Stomach (tissue), 9 donors: ENCODE measurements around the gene TRIM46. TPM values are rescaled to one million over a fixed set of nuclear protein-coding genes. Genes with fewer than 3 reads are reported as not detected.
"Not testable (repeated sequence)": the region's sequence is repeated elsewhere in the genome, so short reads cannot be mapped to it uniquely, and the experiment has no call there.

Experiments
- DNase-seq, 2 donors: peaks; one replicate each; pipeline versions ENCODE4 v3.0.0 to v3.0.0-alpha.2; 2013 to 2019
- H3K27ac ChIP-seq, 5 donors: fragments of 200-600 bp in 4 of 5; sonication (generic) in 4 of 5; one replicate each; pipeline ENCODE4 v1.5.1; 2013 to 2019; ENCODE audit warnings: mild to moderate bottlenecking in 1 of 5, moderate library complexity in 1 of 5
- H3K27me3 ChIP-seq, 3 donors: fragments of 200-600 bp; sonication (generic); one replicate each; pipeline ENCODE4 v1.5.1; 2017 to 2019; ENCODE audit warnings: mixed run types in 1 of 3
- H3K36me3 ChIP-seq, 4 donors: fragments of 200-600 bp; sonication (generic); 1 replicate in 3 of 4; 2 replicates in 1 of 4; pipeline ENCODE4 v1.5.1; 2016 to 2019
- H3K4me1 ChIP-seq, 4 donors: fragments of 200-600 bp; sonication (generic); one replicate each; pipeline ENCODE4 v1.5.1; 2016 to 2019
- H3K4me3 ChIP-seq, 4 donors: fragments of 200-600 bp; sonication (generic) in 3 of 4; one replicate each; pipeline ENCODE4 v1.5.1; 2016 to 2019; ENCODE audit warnings: mild to moderate bottlenecking in 1 of 4
- H3K9me3 ChIP-seq, 4 donors: fragments of 200-600 bp; sonication (generic); one replicate each; pipeline ENCODE4 v1.5.1; 2016 to 2019
- CTCF ChIP-seq, 7 experiments: fragments of 450-650 bp in 4 of 7; fragments of 200-600 bp in 3 of 7; sonication (generic) in 3 of 7; IDR thresholded peaks; one replicate each; pipeline ENCODE4 v1.5.1; 2016 to 2019; ENCODE audit warnings: antibody characterized with exemption in 7 of 7, control low read depth in 2 of 7, mild to moderate bottlenecking in 1 of 7
- EP300 ChIP-seq: sonication (generic); formaldehyde crosslinking; IDR thresholded peaks from one replicate; pipeline ENCODE4 v1.6.1; 2017; ENCODE audit warnings: antibody characterized with exemption
- POLR2A ChIP-seq, 4 donors: fragments of 450-650 bp; IDR thresholded peaks; one replicate each; pipeline ENCODE4 v1.6.1; 2016; ENCODE audit warnings: antibody characterized with exemption in 4 of 4, control low read depth in 2 of 4, mild to moderate bottlenecking in 1 of 4, moderate library complexity in 1 of 4
- POLR2AphosphoS5 ChIP-seq, 3 donors: sonication (generic); formaldehyde crosslinking; IDR thresholded peaks; one replicate each; pipeline ENCODE4 v1.6.1; 2016; ENCODE audit warnings: antibody characterized with exemption in 3 of 3
- WGBS, 5 donors: extraction: QIAGEN DNeasy Blood & Tissue Kit in 3 of 5; methylation state at CpG; one replicate each; pipeline versions ENCODE4 v1.1.5 to v1.1.7; 2013 to 2018; 5-methylcytosine and 5-hydroxymethylcytosine counted together
- intact Hi-C: fragments of 100-400 bp; cut with DNase I; formaldehyde crosslinking; loops from one replicate; pipeline ENCODE4 v1.15.1; 2023; ENCODE audit warnings: low total_unique reads
- polyA plus RNA-seq, 3 donors: library from polyadenylated mRNA; stranded (reverse); fragments of 200-250 nt; gene quantifications; one replicate each; pipeline ENCODE4 v1.2.3, GENCODE V29; 2013
- total RNA-seq, 5 donors: library from RNA; depleted of rRNA; stranded (reverse); fragments of >200 nt; gene quantifications; one replicate each; pipeline versions ENCODE4 v1.1.0 to v1.2.3, GENCODE V29; 2014 to 2016
- donor health status: healthy with polysubstance abuse.
- donor health status: Bipolar disorder and iron deficiency.
- donor health status: healthy.

The TRIM46 gene
- total and polyA plus RNA-seq, 8 donors: 0.58 to 16.9 (median 0.71) TPM; not detected in 2

- no peaks in the 10 kb centered on the region for H3K9me3 ChIP-seq
- H3K27me3 ChIP-seq: peaks cover 0 to 5% (median 0%) of the 10 kb centered on the region in 3 donors
- peak overlapping the region in 4 of 5 donors; percentile 35 to 74 (median 64) for H3K27ac ChIP-seq
- H3K4me1 ChIP-seq: peaks cover 13 to 28% (median 17%) of the 10 kb centered on the region in 4 donors
- WGBS, 5 donors: 53 to 72% (median 64%) methylated on average over 8 of the region's 8 CpGs
- H3K36me3 ChIP-seq: peaks cover 6 to 26% (median 25%) of the 10 kb centered on the region in 4 donors
- intact Hi-C loops: loop anchor here (5.0 kb wide), 1 partner anchor 74 kb away; no protein-coding TSS in a partner anchor
- H3K4me3 ChIP-seq: no peak overlapping the region
- peak in 1 of 2 donors; percentile 28 for DNase-seq
- TF ChIP-seq EP300 (no peak), POLR2AphosphoS5 (IDR thresholded peaks at IDR 0.05) (no peak), POLR2A (IDR thresholded peaks at IDR 0.05) (no peak), CTCF (IDR thresholded peaks at IDR 0.05) (no peak)
These were observed 7.6 kb upstream of the TRIM46 start for GRCh38 chr1:155166051-155166470.

DNA sequence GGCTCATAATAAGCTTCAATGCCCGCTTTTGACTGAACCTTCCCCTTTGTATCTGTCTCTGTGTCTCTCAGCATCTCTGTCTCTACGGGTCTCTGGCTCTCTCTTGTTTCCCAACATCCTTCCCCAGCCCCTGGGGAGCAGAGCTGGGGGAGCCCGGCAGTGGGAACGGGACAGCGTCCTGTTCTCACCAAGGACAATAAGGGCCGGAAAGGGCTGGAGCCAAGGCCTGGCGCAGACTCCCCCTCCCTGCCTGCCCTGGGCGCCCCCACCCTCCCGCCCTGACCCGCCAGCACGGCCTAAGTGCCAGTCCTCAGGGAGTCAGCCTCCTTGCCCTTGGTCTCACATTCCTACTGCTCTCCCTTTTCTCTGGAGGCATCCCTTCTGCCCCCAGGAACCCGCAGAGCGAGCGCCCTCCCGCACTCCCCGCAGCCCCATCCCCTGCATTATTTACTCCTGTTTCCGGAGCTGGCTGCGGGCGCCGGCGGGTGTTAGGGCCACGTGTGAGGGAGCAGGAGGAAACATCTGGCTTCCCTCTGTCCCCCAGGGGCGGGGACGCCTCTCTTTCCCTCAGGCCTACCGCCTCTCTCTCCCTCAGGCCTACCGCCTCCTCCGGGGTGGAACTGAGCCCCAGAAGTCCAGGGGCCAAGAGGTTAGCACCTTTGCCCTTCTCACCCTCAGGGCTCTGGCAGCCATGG is 7.0 kb upstream of the TRIM46 start:
- Histone ChIP-seq H3K4me1 (peaks cover 13 to 32% (median 19%) of the 10 kb centered on the region in 4 donors), H3K4me3 (peak overlapping the region in 1 of 4 donors; percentile 24), H3K36me3 (peaks cover 6 to 26% (median 25%) of the 10 kb centered on the region in 4 donors), H3K9me3 (no peaks in the 10 kb centered on the region), H3K27ac (peak overlapping the region; percentile 41 to 74 (median 57)), H3K27me3 (peaks cover 0 to 5% (median 0%) of the 10 kb centered on the region in 3 donors)
- intact Hi-C loops: loop anchor here (5.0 kb wide), 1 partner anchor 74 kb away; no protein-coding TSS in a partner anchor
- WGBS, 5 donors: 37 to 44% (median 39%) methylated on average over 23 to 27 of the region's 27 CpGs
- TF ChIP-seq POLR2AphosphoS5 (IDR thresholded peaks at IDR 0.05) (no peak), CTCF (IDR thresholded peaks at IDR 0.05) (no peak), POLR2A (IDR thresholded peaks at IDR 0.05) (no peak), EP300 (no peak)
- peak in 1 of 2 donors; percentile 86 for DNase-seq

- TF ChIP-seq CTCF (IDR thresholded peaks at IDR 0.05) (peak in 5 of 7 experiments; percentile 68 to 96 (median 82)), POLR2A (IDR thresholded peaks at IDR 0.05) (no peak), POLR2AphosphoS5 (IDR thresholded peaks at IDR 0.05) (peak in 1 of 3 donors; percentile 71), EP300 (no peak)
- H3K9me3 ChIP-seq: no peaks in the 10 kb centered on the region
- intact Hi-C loops: loop anchor here (5.0 kb wide), 1 partner anchor 75 kb away; no protein-coding TSS in a partner anchor
- DNase-seq: peak; percentile 92 to 95
- H3K36me3 ChIP-seq: peaks cover 6 to 26% (median 25%) of the 10 kb centered on the region in 4 donors
- H3K27ac ChIP-seq: peak overlapping the region; percentile 41 to 74 (median 57)
- peaks cover 19 to 39% (median 26%) of the 10 kb centered on the region in 4 donors for H3K4me1 ChIP-seq
- H3K27me3 ChIP-seq: peaks cover 0 to 5% (median 0%) of the 10 kb centered on the region in 3 donors
- 4 to 8% (median 5%) methylated on average over 24 to 28 of the region's 28 CpGs for WGBS, 5 donors
- H3K4me3 ChIP-seq: peak overlapping the region in 2 of 4 donors; percentile 7 to 24
These were observed 6.2 kb upstream of the TRIM46 start for GRCh38 chr1:155167166-155168104.

DNA sequence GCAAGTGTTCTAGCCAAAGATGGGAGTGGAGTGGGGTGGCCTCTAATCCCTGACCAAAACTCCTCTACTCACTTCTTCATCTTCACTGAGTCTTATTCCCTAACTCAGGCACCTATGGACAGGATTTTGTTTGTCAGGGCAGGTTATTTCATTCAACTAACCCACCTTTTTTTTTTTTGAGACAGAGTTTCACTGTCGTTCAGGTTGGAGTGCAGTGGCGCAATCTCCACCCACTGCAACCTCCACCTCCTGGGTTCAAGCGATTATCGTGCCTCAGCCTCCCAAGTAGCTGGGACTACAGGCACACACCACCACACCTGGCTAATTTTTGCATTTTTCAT is 5.6 kb upstream of the TRIM46 start:
- peaks cover 6 to 26% (median 25%) of the 10 kb centered on the region in 4 donors for H3K36me3 ChIP-seq
- intact Hi-C loops: loop anchor here (5.0 kb wide), 1 partner anchor 76 kb away; no protein-coding TSS in a partner anchor
- TF ChIP-seq CTCF (IDR thresholded peaks at IDR 0.05): peak in 1 of 7 experiments; percentile 5
- H3K27me3 ChIP-seq, H3K9me3 ChIP-seq, H3K27ac ChIP-seq, DNase-seq, H3K4me3 ChIP-seq: not testable (repeated sequence)
- peaks cover 20 to 43% (median 29%) of the 10 kb centered on the region in 4 donors for H3K4me1 ChIP-seq
- WGBS, 5 donors: 26 to 46% (median 42%) methylated on average over 4 of the region's 4 CpGs
